BLaER1 (cell line): ENCODE results near the gene CUTC.
"Not testable (repeated sequence)": the region's sequence is repeated elsewhere in the genome, so short reads cannot be mapped to it uniquely, and the experiment has no call there.

ENCODE experiments used
- H3K27ac ChIP-seq: shearing (Covaris generic); formaldehyde crosslinking; 2 replicates; pipeline ENCODE4 v1.8.1; 2022
- H3K27me3 ChIP-seq: shearing (Covaris generic); formaldehyde crosslinking; 2 replicates; pipeline ENCODE4 v1.8.1; 2022
- H3K36me3 ChIP-seq: shearing (Covaris generic); formaldehyde crosslinking; 2 replicates; pipeline ENCODE4 v1.8.1; 2022
- H3K4me1 ChIP-seq: shearing (Covaris generic); formaldehyde crosslinking; 2 replicates; pipeline ENCODE4 v1.8.1; 2022
- H3K4me2 ChIP-seq: shearing (Covaris generic); formaldehyde crosslinking; 2 replicates; pipeline ENCODE4 v1.8.1; 2022
- H3K4me3 ChIP-seq: shearing (Covaris generic); formaldehyde crosslinking; 2 replicates; pipeline ENCODE4 v1.8.1; 2022
- H3K9ac ChIP-seq: shearing (Covaris generic); formaldehyde crosslinking; 2 replicates; pipeline ENCODE4 v1.8.1; 2022
- H3K9me3 ChIP-seq: shearing (Covaris generic); formaldehyde crosslinking; 2 replicates; pipeline ENCODE4 v1.8.1; 2022
- H4K20me1 ChIP-seq: shearing (Covaris generic); formaldehyde crosslinking; 2 replicates; pipeline ENCODE4 v1.8.1; 2022
- Cebpa-rat ChIP-seq: shearing (Covaris generic); IDR thresholded peaks from 2 replicates; pipeline ENCODE4 v1.8.1; 2022

Gene CUTC

GRCh38 chr10:99740933-99741559, 9.0 kb downstream of the CUTC start:
- Histone ChIP-seq H4K20me1 (no peaks in the 10 kb centered on the region), H3K27me3 (no peaks in the 10 kb centered on the region), H3K9me3 (peaks cover 34% of the 10 kb centered on the region), H3K36me3 (peaks cover 98% of the 10 kb centered on the region), H3K4me1 (no peaks in the 10 kb centered on the region), H3K4me3 (no peak overlapping the region), H3K27ac (no peak overlapping the region), H3K9ac (no peak overlapping the region), H3K4me2 (no peak overlapping the region)
- TF ChIP-seq Cebpa-rat, result no peak

DNA sequence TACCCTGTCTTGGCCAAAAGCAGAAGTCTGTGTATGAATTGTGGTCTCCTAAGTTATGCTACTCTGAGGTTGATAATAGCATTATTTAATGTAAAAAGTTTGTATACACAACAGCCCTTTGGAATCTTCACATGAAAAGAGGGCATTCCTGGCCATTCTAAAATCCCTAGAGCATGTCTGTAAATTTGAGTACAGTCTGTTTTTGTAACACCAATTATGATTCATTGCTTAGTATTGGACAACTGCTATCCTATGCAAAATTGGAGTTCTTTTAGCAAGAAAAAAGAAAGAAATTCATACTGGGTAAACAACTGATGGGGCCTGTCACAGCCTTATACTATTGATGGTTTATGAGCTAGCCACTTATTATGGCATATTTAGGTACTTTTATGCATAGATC, 10.2 kb downstream of the CUTC start:
- no peak for TF ChIP-seq Cebpa-rat
- Histone ChIP-seq H3K4me2 (no peak overlapping the region), H3K27ac (no peak overlapping the region)

DNA sequence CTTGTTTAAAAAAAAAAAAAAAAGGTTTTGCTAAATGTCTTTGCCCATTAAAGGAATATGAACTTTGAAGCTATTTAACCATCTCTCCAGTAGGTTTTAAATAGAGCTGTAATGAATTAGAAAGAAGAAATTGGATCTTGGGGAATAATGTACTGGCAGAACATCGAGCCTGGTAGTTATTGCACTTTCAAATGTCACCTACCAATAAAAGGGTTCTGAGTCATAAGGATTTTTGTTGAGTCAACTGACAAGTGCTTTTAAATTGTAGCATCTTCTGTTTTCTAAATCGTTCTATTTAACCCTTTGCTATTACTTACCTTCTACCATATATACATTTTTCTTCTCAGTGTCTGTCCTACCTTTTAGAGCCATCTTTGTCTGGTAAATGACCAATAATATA, 10.7 kb downstream of the CUTC start:
- no peak overlapping the region for H3K4me2 ChIP-seq
- H3K4me3 ChIP-seq, result no peak overlapping the region
- TF ChIP-seq Cebpa-rat, result no peak
- H3K27ac ChIP-seq, result no peak overlapping the region
- no peak overlapping the region for H3K9ac ChIP-seq
- H3K27me3 ChIP-seq, result no peaks in the 10 kb centered on the region
- peaks cover 97% of the 10 kb centered on the region for H3K36me3 ChIP-seq
- H4K20me1 ChIP-seq, result peaks cover 12% of the 10 kb centered on the region
- H3K4me1 ChIP-seq, result no peaks in the 10 kb centered on the region
- H3K9me3 ChIP-seq, result peaks cover 34% of the 10 kb centered on the region

More for the DNA sequence above, 10.2 kb downstream of the CUTC start:
- Histone ChIP-seq H3K4me3 (no peak overlapping the region), H3K27me3 (no peaks in the 10 kb centered on the region), H3K9me3 (peaks cover 34% of the 10 kb centered on the region), H4K20me1 (peaks cover 8% of the 10 kb centered on the region), H3K36me3 (peaks cover 97% of the 10 kb centered on the region), H3K9ac (no peak overlapping the region), H3K4me1 (no peaks in the 10 kb centered on the region)

GRCh38 chr10:99743841-99744240, 11.8 kb downstream of the CUTC start:
- no peak overlapping the region for H3K27ac ChIP-seq
- H3K4me3 ChIP-seq, result no peak overlapping the region
- peaks cover 31% of the 10 kb centered on the region for H3K9me3 ChIP-seq
- TF ChIP-seq Cebpa-rat, result no peak
- peaks cover 98% of the 10 kb centered on the region for H3K36me3 ChIP-seq
- no peaks in the 10 kb centered on the region for H3K4me1 ChIP-seq
- H4K20me1 ChIP-seq, result peaks cover 24% of the 10 kb centered on the region
- no peak overlapping the region for H3K9ac ChIP-seq
- no peak overlapping the region for H3K4me2 ChIP-seq
- no peaks in the 10 kb centered on the region for H3K27me3 ChIP-seq

DNA sequence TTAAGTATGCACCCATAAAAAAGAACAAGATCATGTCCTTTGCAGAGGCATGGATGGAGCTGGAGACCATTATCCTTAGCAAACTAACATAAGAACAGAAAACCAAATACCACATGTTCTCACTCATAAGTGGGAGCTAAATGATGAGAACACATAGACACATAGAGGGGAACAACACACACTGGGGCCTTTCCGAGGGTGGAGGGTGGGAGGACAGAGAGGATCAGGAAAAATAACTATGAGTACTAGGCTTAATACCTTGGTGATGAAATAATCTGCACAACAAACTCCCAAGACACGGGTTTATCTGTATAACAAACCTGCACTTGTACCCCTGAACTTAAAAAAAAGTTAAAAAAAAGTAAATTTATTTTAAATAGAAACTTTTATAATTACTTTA, 14.1 kb downstream of the CUTC start:
- H4K20me1 ChIP-seq, result peaks cover 38% of the 10 kb centered on the region
- H3K4me1 ChIP-seq, H3K9ac ChIP-seq, H3K27me3 ChIP-seq, H3K9me3 ChIP-seq, H3K4me2 ChIP-seq, H3K4me3 ChIP-seq, H3K27ac ChIP-seq: not testable (repeated sequence)
- H3K36me3 ChIP-seq, result peaks cover 92% of the 10 kb centered on the region

DNA sequence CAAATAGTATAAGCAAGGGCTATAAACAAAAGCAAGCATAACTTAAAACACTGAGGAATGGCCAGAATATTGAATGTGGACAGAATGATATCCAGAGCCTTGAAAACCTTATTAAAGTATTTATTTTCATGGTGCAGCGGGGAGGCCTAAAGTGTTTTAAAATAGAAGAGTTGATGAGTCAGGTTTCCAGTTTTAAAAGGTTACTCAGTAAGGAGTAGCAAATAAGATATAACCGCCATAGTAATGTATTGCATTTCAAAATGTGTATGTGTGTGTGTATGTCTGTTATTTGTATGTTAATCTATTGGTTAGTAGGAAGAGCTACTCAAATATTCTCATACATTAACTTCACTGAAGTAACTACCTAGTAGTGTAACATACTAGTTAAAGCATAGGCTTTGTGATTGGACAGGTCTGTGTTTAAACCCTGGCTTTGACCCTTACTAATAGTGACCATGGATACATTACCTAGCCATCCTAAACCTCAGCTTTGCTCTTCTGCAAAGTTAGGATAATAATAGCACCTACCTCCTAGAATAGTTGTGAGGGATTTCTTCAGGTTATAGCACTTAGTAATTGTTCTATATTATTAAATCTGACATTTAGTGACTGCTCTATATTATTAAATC, 16.9 kb downstream of the CUTC start:
- no peak overlapping the region for H3K27ac ChIP-seq
- H3K27me3 ChIP-seq, result no peaks in the 10 kb centered on the region
- H3K9ac ChIP-seq, result no peak overlapping the region
- no peak overlapping the region for H3K4me3 ChIP-seq
- no peaks in the 10 kb centered on the region for H3K9me3 ChIP-seq
- no peak overlapping the region for H3K4me2 ChIP-seq
- H3K4me1 ChIP-seq, result no peaks in the 10 kb centered on the region
- TF ChIP-seq Cebpa-rat, result no peak
- peaks cover 90% of the 10 kb centered on the region for H3K36me3 ChIP-seq
- peaks cover 38% of the 10 kb centered on the region for H4K20me1 ChIP-seq

DNA sequence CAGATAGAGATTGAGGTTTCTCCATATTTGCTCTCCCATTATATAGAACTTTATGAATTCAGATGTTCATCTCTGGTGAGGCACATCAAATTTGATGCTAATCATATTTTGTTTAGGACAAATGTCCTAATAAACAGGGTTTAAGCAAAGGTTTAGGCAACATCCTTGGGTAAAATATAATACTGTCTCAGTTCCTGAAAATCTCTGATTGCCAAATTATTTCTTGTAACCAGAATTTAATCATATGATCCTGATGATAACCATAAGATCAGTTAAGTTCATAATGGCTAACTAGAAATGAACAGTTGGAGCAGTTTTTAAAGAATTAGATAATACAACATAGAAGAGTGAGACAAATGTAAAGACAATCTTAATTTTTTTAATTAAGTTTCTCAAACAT, 18.6 kb downstream of the CUTC start:
- H3K4me3 ChIP-seq, result no peak overlapping the region
- H3K4me2 ChIP-seq, result no peak overlapping the region
- H4K20me1 ChIP-seq, result peaks cover 38% of the 10 kb centered on the region
- H3K27ac ChIP-seq, result no peak overlapping the region
- TF ChIP-seq Cebpa-rat, result no peak
- H3K4me1 ChIP-seq, result no peaks in the 10 kb centered on the region
- peaks cover 90% of the 10 kb centered on the region for H3K36me3 ChIP-seq
- no peak overlapping the region for H3K9ac ChIP-seq
- H3K27me3 ChIP-seq, result no peaks in the 10 kb centered on the region
- no peaks in the 10 kb centered on the region for H3K9me3 ChIP-seq

DNA sequence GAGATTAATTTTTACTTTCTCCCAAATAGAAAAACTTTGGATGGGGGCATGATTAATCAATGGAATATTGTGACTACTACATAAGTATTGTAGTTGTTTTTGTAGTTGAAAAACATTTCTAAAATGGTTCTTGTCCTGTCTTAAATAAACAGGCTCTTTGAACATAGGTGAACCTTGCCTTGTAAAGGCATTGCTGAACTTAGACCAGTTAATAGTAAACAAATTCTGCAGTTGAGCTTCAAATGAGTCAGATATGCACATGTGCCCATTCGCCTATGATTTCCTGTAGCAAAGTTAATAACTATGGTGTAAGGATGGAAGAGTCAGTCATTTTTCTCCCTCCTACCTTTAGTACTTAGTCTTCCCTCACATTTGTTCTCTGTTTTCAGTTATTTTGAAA, 22.6 kb downstream of the CUTC start:
- Histone ChIP-seq H3K4me1 (peaks cover 7% of the 10 kb centered on the region; the same call in 1 of the 2 replicates), H3K27ac (no peak overlapping the region), H3K36me3 (peaks cover 92% of the 10 kb centered on the region), H3K9me3 (no peaks in the 10 kb centered on the region), H3K4me2 (no peak overlapping the region), H4K20me1 (peaks cover 6% of the 10 kb centered on the region; the same call in 1 of the 2 replicates), H3K9ac (no peak overlapping the region), H3K27me3 (no peaks in the 10 kb centered on the region), H3K4me3 (no peak overlapping the region)
- TF ChIP-seq Cebpa-rat, result no peak

DNA sequence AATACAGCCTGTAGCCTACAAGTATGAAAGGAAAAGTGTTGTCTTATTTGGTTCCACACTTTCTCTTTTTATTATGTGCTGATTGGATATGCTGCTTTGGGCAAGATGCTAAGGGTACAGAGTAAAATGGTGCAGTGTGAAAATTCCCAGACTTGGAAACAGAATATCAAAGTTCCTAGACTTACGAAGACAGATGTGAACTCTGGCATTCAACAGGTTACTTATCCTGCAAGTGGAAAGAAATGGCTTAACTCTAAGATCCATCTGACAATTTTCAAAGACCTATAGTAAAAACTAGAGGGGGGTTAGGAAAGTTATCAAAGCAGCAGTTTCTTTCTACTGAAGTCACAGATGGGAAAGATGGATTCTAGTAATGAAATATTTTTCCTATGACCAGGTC, 24.1 kb downstream of the CUTC start:
- Histone ChIP-seq H3K4me2 (no peak overlapping the region), H3K9ac (no peak overlapping the region), H3K9me3 (no peaks in the 10 kb centered on the region), H3K36me3 (peaks cover 97% of the 10 kb centered on the region), H3K4me1 (peaks cover 7% of the 10 kb centered on the region; the same call in 1 of the 2 replicates), H3K27ac (no peak overlapping the region), H3K4me3 (no peak overlapping the region), H3K27me3 (no peaks in the 10 kb centered on the region), H4K20me1 (no peaks in the 10 kb centered on the region)
- TF ChIP-seq Cebpa-rat, result no peak

DNA sequence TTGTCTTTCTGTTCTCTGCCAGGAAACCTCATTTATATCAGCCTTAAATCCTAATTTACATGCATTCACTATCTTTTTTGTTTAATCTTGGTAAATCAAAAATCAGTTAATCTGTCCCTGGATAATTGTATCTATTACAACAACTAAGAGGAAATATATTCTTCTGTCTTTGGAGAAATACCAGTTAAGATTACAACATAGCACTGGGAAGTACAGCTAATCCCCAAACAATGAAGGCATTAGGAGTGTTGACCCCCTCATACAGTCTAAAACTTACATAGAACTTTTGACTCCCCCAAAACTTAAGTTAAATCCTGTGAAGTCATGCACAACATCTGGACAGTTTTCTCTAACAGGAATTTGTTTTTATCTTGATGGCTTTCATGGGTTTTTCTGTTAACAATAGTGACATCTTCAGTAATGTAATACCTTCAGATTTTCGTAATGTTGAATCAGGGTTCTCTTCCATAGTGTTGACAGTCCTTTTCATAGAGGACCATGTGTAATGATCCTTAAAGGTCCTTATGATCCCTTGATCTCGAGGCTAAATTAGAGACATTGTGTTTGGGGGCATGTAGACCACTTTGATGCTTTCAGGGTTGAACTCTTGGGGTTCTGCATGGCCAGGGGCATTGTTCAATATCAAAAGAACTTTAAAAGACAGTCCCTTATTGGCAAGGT, 26.3 kb downstream of the CUTC start:
- no peak for TF ChIP-seq Cebpa-rat
- H3K4me3 ChIP-seq, result no peak overlapping the region
- H4K20me1 ChIP-seq, result no peaks in the 10 kb centered on the region
- H3K27ac ChIP-seq, result no peak overlapping the region
- peaks cover 7% of the 10 kb centered on the region; the same call in 1 of the 2 replicates for H3K4me1 ChIP-seq
- peaks cover 95% of the 10 kb centered on the region for H3K36me3 ChIP-seq
- H3K9ac ChIP-seq, result no peak overlapping the region
- H3K27me3 ChIP-seq, result no peaks in the 10 kb centered on the region
- H3K4me2 ChIP-seq, result no peak overlapping the region
- H3K9me3 ChIP-seq, result 0 out of 2 replicates have a peak, but pooled peaks cover 4% of the 10 kb centered on the region
